Measurements from ENCODE around the gene FCHO2.
A peak's percentile ranks its signal among the peaks of the same experiment; 100 is the strongest.

The FCHO2 gene

GRCh38 chr5:73031839-73032238, 76.0 kb downstream of the FCHO2 start:
- no peaks in the 10 kb centered on the region for H3K27me3 ChIP-seq (ENCODE audit: insufficient read depth, low read length)
- peak overlapping the region; percentile 47; the same call in 1 of the 2 replicates for H3K27ac ChIP-seq (ENCODE audit: low read depth, low read length)
- no peaks in the 10 kb centered on the region for H3K9me3 ChIP-seq (ENCODE audit: insufficient read depth, low read depth, low read length)
- 88% methylated on average over 2 of the region's 2 CpGs for WGBS
- no peak overlapping the region for H3K4me3 ChIP-seq (ENCODE audit: low read length)
- no peak overlapping the region for H3K9ac ChIP-seq (ENCODE audit: low read depth, low read length)
- H3K36me3 ChIP-seq (ENCODE audit: insufficient read depth, low read length) = no peaks in the 10 kb centered on the region
- H3K4me1 ChIP-seq (ENCODE audit: insufficient read depth, low read length) = peaks cover 24% of the 10 kb centered on the region

DNA sequence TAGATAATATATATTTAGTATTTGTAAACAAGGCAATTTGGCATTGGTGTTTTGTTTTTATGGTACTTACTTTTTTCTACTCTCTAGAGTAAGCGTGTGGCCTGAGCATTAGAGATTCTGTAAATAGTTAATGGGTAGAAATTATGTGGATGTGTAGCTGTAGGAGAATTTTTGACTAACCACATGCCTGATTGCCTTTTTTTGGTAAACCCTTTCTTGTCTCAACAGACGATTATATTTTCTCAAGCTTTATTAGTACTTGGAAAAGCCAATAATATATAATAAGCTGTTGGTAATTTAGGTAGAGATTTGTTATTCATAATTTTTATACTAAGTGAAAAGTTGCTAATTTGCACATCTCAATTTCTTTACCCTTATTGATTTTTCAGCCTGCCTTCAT, 76.8 kb downstream of the FCHO2 start:
- H3K36me3 ChIP-seq (ENCODE audit: insufficient read depth, low read length) = 0 out of 2 replicates have a peak, but pooled peaks cover 3% of the 10 kb centered on the region

DNA sequence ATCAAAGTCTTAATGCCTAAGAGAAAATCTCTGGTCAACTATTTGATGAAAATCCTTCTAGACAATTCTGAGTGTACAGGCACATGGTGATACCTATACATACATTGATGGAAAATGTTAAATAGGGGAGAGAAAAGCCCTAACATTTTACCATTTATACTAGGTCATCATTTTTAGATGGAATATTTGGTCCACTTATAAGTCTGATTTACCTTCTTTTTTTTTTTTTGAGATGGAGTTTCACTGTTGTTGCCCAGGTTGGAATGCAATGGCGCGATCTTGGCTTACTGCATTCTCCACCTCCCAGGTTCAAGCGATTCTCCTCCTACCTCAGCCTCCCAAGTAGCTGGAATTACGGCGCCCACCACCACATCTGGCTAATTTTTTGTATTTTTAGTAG, 81.7 kb downstream of the FCHO2 start:
- Histone ChIP-seq H3K9me3 (ENCODE audit: insufficient read depth, low read depth, low read length) (no peaks in the 10 kb centered on the region), H3K27me3 (ENCODE audit: insufficient read depth, low read length) (no peaks in the 10 kb centered on the region), H3K4me3 (ENCODE audit: low read length) (no peak overlapping the region), H3K27ac (ENCODE audit: low read depth, low read length) (no peak overlapping the region), H3K36me3 (ENCODE audit: insufficient read depth, low read length) (0 out of 2 replicates have a peak, but pooled peaks cover 3% of the 10 kb centered on the region), H3K9ac (ENCODE audit: low read depth, low read length) (no peak overlapping the region), H3K4me1 (ENCODE audit: insufficient read depth, low read length) (peaks cover 28% of the 10 kb centered on the region)
- WGBS = 94% methylated on average over 5 of the region's 5 CpGs

More for the DNA sequence above, 76.8 kb downstream of the FCHO2 start:
- Histone ChIP-seq H3K9ac (ENCODE audit: low read depth, low read length) (no peak overlapping the region), H3K27ac (ENCODE audit: low read depth, low read length) (no peak overlapping the region), H3K4me1 (ENCODE audit: insufficient read depth, low read length) (peaks cover 24% of the 10 kb centered on the region), H3K9me3 (ENCODE audit: insufficient read depth, low read depth, low read length) (no peaks in the 10 kb centered on the region), H3K4me3 (ENCODE audit: low read length) (no peak overlapping the region), H3K27me3 (ENCODE audit: insufficient read depth, low read length) (no peaks in the 10 kb centered on the region)
- WGBS = 100% methylated on average over 1 of the region's 2 CpGs

- Histone ChIP-seq H3K4me1 (ENCODE audit: insufficient read depth, low read length) (peaks cover 26% of the 10 kb centered on the region), H3K27me3 (ENCODE audit: insufficient read depth, low read length) (no peaks in the 10 kb centered on the region), H3K9ac (ENCODE audit: low read depth, low read length) (no peak overlapping the region), H3K4me3 (ENCODE audit: low read length) (no peak overlapping the region), H3K27ac (ENCODE audit: low read depth, low read length) (peak overlapping the region; percentile 84), H3K9me3 (ENCODE audit: insufficient read depth, low read depth, low read length) (no peaks in the 10 kb centered on the region), H3K36me3 (ENCODE audit: insufficient read depth, low read length) (0 out of 2 replicates have a peak, but pooled peaks cover 3% of the 10 kb centered on the region)
Measured at GRCh38 chr5:73039082-73039481, 83.2 kb downstream of the FCHO2 start.

DNA sequence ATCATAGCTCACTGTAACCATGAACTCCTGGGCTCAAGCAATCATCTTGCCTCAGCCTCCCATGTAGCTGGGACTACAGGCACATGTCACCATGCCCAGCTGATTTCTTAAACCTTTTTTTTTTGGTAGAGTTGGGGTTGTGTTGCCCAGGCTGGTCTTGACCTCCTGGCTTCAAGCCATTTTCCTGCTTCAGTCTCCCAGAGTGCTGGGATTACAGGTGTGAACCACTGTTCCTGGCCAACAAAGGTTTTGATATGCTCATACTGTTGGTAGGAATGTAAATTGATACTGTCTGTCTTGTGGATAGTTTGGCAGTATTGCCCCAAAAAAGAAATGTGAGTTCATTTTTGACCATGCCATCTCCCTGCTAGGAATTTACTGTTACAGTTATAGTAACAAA, 87.2 kb downstream of the FCHO2 start:
- H3K9me3 ChIP-seq (ENCODE audit: insufficient read depth, low read depth, low read length) = peaks cover 4% of the 10 kb centered on the region; the same call in 1 of the 2 replicates
- H3K4me1 ChIP-seq (ENCODE audit: insufficient read depth, low read length) = peaks cover 25% of the 10 kb centered on the region
- H3K27me3 ChIP-seq (ENCODE audit: insufficient read depth, low read length) = no peaks in the 10 kb centered on the region
- peaks cover 5% of the 10 kb centered on the region; the same call in 1 of the 2 replicates for H3K36me3 ChIP-seq (ENCODE audit: insufficient read depth, low read length)
- H3K4me3 ChIP-seq (ENCODE audit: low read length) = no peak overlapping the region
- no peak overlapping the region for H3K9ac ChIP-seq (ENCODE audit: low read depth, low read length)
- no peak overlapping the region for H3K27ac ChIP-seq (ENCODE audit: low read depth, low read length)

GRCh38 chr5:73044546-73044945, 88.7 kb downstream of the FCHO2 start:
- H3K9ac ChIP-seq (ENCODE audit: low read depth, low read length) = no peak overlapping the region
- H3K36me3 ChIP-seq (ENCODE audit: insufficient read depth, low read length) = peaks cover 5% of the 10 kb centered on the region; the same call in 1 of the 2 replicates
- H3K9me3 ChIP-seq (ENCODE audit: insufficient read depth, low read depth, low read length) = peaks cover 4% of the 10 kb centered on the region; the same call in 1 of the 2 replicates
- H3K27me3 ChIP-seq (ENCODE audit: insufficient read depth, low read length) = no peaks in the 10 kb centered on the region
- H3K4me3 ChIP-seq (ENCODE audit: low read length) = no peak overlapping the region
- H3K4me1 ChIP-seq (ENCODE audit: insufficient read depth, low read length) = peaks cover 12% of the 10 kb centered on the region
- H3K27ac ChIP-seq (ENCODE audit: low read depth, low read length) = no peak overlapping the region

- peaks cover 4% of the 10 kb centered on the region; the same call in 1 of the 2 replicates for H3K9me3 ChIP-seq (ENCODE audit: insufficient read depth, low read depth, low read length)
- H3K36me3 ChIP-seq (ENCODE audit: insufficient read depth, low read length) = peaks cover 5% of the 10 kb centered on the region; the same call in 1 of the 2 replicates
- no peaks in the 10 kb centered on the region for H3K27me3 ChIP-seq (ENCODE audit: insufficient read depth, low read length)
- peaks cover 6% of the 10 kb centered on the region for H3K4me1 ChIP-seq (ENCODE audit: insufficient read depth, low read length)
- H3K27ac ChIP-seq (ENCODE audit: low read depth, low read length) = no peak overlapping the region
- H3K9ac ChIP-seq (ENCODE audit: low read depth, low read length) = no peak overlapping the region
- H3K4me3 ChIP-seq (ENCODE audit: low read length) = no peak overlapping the region
- WGBS = 70% methylated on average over 1 of the region's 1 CpG
Measured at GRCh38 chr5:73045623-73046022, 89.8 kb downstream of the FCHO2 start.

DNA sequence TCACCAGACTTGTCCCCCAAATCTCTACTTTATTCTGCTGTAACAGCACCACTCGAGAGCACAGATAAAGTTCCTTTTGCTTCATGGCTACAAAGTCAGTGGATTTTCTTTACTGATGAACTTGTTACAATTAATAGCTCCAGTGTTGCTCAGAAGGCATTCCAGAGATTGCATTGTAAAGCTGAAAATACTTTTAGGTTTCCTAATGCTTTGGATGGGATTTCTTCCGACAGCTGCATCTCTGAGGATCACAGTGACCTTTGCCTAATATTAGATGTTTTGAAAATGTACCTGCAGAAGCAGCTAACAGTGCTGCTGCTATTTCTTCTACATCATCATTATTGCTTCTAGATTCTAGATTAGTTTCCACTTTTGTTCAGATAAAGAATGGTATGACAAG, 105.8 kb downstream of the FCHO2 start:
- 90% methylated on average over 2 of the region's 2 CpGs for WGBS
- no peaks in the 10 kb centered on the region for H3K27me3 ChIP-seq (ENCODE audit: insufficient read depth, low read length)
- no peak overlapping the region for H3K27ac ChIP-seq (ENCODE audit: low read depth, low read length)
- H3K9ac ChIP-seq (ENCODE audit: low read depth, low read length) = no peak overlapping the region
- no peaks in the 10 kb centered on the region for H3K9me3 ChIP-seq (ENCODE audit: insufficient read depth, low read depth, low read length)
- H3K4me3 ChIP-seq (ENCODE audit: low read length) = no peak overlapping the region
- no peaks in the 10 kb centered on the region for H3K36me3 ChIP-seq (ENCODE audit: insufficient read depth, low read length)
- no peaks in the 10 kb centered on the region for H3K4me1 ChIP-seq (ENCODE audit: insufficient read depth, low read length)

DNA sequence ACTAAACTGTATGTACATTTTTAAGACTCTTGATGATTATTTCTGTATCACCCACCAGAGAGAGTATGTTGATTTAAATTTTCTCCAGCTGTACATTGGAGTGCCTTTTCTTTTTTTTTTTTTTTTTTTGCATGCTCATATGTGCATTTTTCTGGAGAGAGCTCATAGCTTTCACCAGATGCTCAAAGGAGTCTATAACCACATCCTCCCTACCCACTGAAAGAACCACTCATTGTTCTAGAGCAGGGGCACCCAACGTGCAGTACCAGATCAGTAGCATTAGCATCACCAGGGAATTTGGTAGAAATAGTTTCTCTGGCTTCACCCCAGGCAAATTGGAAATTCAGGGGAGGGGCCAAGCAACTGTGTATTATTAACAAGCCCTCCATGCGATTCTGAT, 110.6 kb downstream of the FCHO2 start:
- no peak overlapping the region for H3K9ac ChIP-seq (ENCODE audit: low read depth, low read length)
- peaks cover 11% of the 10 kb centered on the region for H3K36me3 ChIP-seq (ENCODE audit: insufficient read depth, low read length)
- no peak overlapping the region for H3K27ac ChIP-seq (ENCODE audit: low read depth, low read length)
- WGBS = 85% methylated on average over 2 of the region's 2 CpGs
- H3K27me3 ChIP-seq (ENCODE audit: insufficient read depth, low read length) = no peaks in the 10 kb centered on the region
- H3K9me3 ChIP-seq (ENCODE audit: insufficient read depth, low read depth, low read length) = no peaks in the 10 kb centered on the region
- H3K4me3 ChIP-seq (ENCODE audit: low read length) = no peak overlapping the region
- no peaks in the 10 kb centered on the region for H3K4me1 ChIP-seq (ENCODE audit: insufficient read depth, low read length)

- Histone ChIP-seq H3K9ac (ENCODE audit: low read depth, low read length) (no peak overlapping the region), H3K9me3 (ENCODE audit: insufficient read depth, low read depth, low read length) (no peaks in the 10 kb centered on the region), H3K27ac (ENCODE audit: low read depth, low read length) (no peak overlapping the region), H3K4me3 (ENCODE audit: low read length) (no peak overlapping the region), H3K36me3 (ENCODE audit: insufficient read depth, low read length) (peaks cover 11% of the 10 kb centered on the region), H3K4me1 (ENCODE audit: insufficient read depth, low read length) (no peaks in the 10 kb centered on the region), H3K27me3 (ENCODE audit: insufficient read depth, low read length) (no peaks in the 10 kb centered on the region)
- WGBS = 40% methylated on average over 1 of the region's 1 CpG
Measured at GRCh38 chr5:73067213-73067612, 111.4 kb downstream of the FCHO2 start.

GRCh38 chr5:73081093-73081492, 125.3 kb downstream of the FCHO2 start:
- H3K4me3 ChIP-seq (ENCODE audit: low read length) = no peak overlapping the region
- no peaks in the 10 kb centered on the region for H3K27me3 ChIP-seq (ENCODE audit: insufficient read depth, low read length)
- no peak overlapping the region for H3K27ac ChIP-seq (ENCODE audit: low read depth, low read length)
- H3K36me3 ChIP-seq (ENCODE audit: insufficient read depth, low read length) = peaks cover 9% of the 10 kb centered on the region
- H3K9me3 ChIP-seq (ENCODE audit: insufficient read depth, low read depth, low read length) = no peaks in the 10 kb centered on the region
- no peak overlapping the region for H3K9ac ChIP-seq (ENCODE audit: low read depth, low read length)
- no peaks in the 10 kb centered on the region for H3K4me1 ChIP-seq (ENCODE audit: insufficient read depth, low read length)
- 91% methylated on average over 4 of the region's 4 CpGs for WGBS

DNA sequence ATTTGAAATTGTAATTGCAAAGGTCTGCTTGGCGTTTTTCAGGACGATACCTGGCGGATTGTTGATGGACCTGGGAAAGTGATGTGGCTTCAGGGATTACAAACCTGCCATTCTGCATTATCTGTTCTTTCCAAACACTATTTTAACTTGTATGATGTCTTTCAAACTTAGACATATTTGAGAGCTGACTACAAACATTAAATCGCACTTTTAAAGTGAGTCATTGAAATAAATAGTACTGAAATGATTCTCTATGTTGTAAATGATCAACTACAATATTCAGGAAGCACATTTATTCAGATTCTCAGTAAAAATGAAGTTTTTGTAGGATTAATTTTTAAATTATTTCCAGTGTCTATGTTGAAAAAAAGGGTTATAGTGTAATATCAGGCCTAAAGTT, 132.2 kb downstream of the FCHO2 start:
- H3K27ac ChIP-seq (ENCODE audit: low read depth, low read length) = no peak overlapping the region
- no peaks in the 10 kb centered on the region for H3K4me1 ChIP-seq (ENCODE audit: insufficient read depth, low read length)
- WGBS = 93% methylated on average over 3 of the region's 4 CpGs
- H3K9me3 ChIP-seq (ENCODE audit: insufficient read depth, low read depth, low read length) = no peaks in the 10 kb centered on the region
- peaks cover 5% of the 10 kb centered on the region for H3K36me3 ChIP-seq (ENCODE audit: insufficient read depth, low read length)
- no peak overlapping the region for H3K4me3 ChIP-seq (ENCODE audit: low read length)
- no peak overlapping the region for H3K9ac ChIP-seq (ENCODE audit: low read depth, low read length)
- H3K27me3 ChIP-seq (ENCODE audit: insufficient read depth, low read length) = no peaks in the 10 kb centered on the region
